OCI-LY1 (cell line): Measurements from ENCODE around the gene CDH23.

Experiments used
- H2AFZ ChIP-seq: fragments of 200-600 bp; sonication (generic), shearing (Covaris generic); 2 replicates; pipeline ENCODE4 v1.6.0; 2014; ENCODE audit warnings: antibody characterized with exemption, mild to moderate bottlenecking, low read length
- H3F3A ChIP-seq: fragments of 200-600 bp; sonication (generic), shearing (Covaris generic); 2 replicates; pipeline ENCODE4 v1.6.0; 2014; ENCODE audit warnings: mild to moderate bottlenecking, antibody characterized with exemption, low read length, moderate library complexity; ENCODE audit not compliant: insufficient read depth
- H3K27ac ChIP-seq: fragments of 200-600 bp; sonication (generic); 2 replicates; pipeline ENCODE4 v1.5.1; 2014; ENCODE audit warnings: low read length, mixed run types, mild to moderate bottlenecking, low read depth; ENCODE audit not compliant: poor library complexity, severe bottlenecking
- H3K27me3 ChIP-seq: fragments of 200-600 bp; sonication (generic); 2 replicates; pipeline ENCODE4 v1.6.0; 2014; ENCODE audit warnings: antibody characterized with exemption, mild to moderate bottlenecking, low read length, moderate library complexity; ENCODE audit not compliant: insufficient read depth
- H3K36me3 ChIP-seq: fragments of 200-600 bp; sonication (generic); 2 replicates; pipeline ENCODE4 v1.6.1; 2014; ENCODE audit warnings: mild to moderate bottlenecking, antibody characterized with exemption, low read length, moderate library complexity, mixed read lengths; ENCODE audit not compliant: insufficient read depth
- H3K4me1 ChIP-seq: fragments of 200-600 bp; sonication (generic); 2 replicates; pipeline ENCODE4 v1.5.1; 2014; ENCODE audit warnings: mild to moderate bottlenecking, low read length, moderate library complexity; ENCODE audit not compliant: insufficient read depth, severe bottlenecking
- H3K4me2 ChIP-seq: fragments of 200-600 bp; sonication (generic), shearing (Covaris generic); 2 replicates; pipeline ENCODE4 v1.6.1; 2014; ENCODE audit warnings: low read length
- H3K4me3 ChIP-seq: fragments of 200-600 bp; sonication (generic); 2 replicates; pipeline ENCODE4 v1.5.1; 2014; ENCODE audit warnings: low read length, low read depth, mild to moderate bottlenecking, mixed read lengths; ENCODE audit not compliant: poor library complexity, severe bottlenecking
- H3K79me2 ChIP-seq: fragments of 200-600 bp; shearing (Covaris generic); 2 replicates; pipeline ENCODE4 v1.6.1; 2016; ENCODE audit warnings: mixed run types, low read length, mixed read lengths; ENCODE audit not compliant: insufficient read depth
- H3K9ac ChIP-seq: fragments of 200-600 bp; sonication (generic), shearing (Covaris generic); 2 replicates; pipeline ENCODE4 v1.6.1; 2014; ENCODE audit warnings: mild to moderate bottlenecking, low read length, mixed read lengths
- H3K9me2 ChIP-seq: fragments of 200-600 bp; sonication (generic), shearing (Covaris generic); 2 replicates; pipeline ENCODE4 v1.6.1; 2014; ENCODE audit warnings: low read depth, mild to moderate bottlenecking, low read length, mixed read lengths
- H3K9me3 ChIP-seq: fragments of 200-600 bp; shearing (Covaris generic); 2 replicates; pipeline ENCODE4 v1.6.1; 2014; ENCODE audit warnings: low read length, mixed read lengths
- H4K20me1 ChIP-seq: fragments of 200-600 bp; sonication (generic), shearing (Covaris generic); 2 replicates; pipeline ENCODE4 v1.6.0; 2016; ENCODE audit warnings: mild to moderate bottlenecking, low read length; ENCODE audit not compliant: insufficient read depth
- CTCF ChIP-seq: fragments of 200-600 bp; sonication (generic), shearing (Covaris generic); IDR thresholded peaks from 2 replicates; pipeline ENCODE4 v1.5.1; 2017; ENCODE audit warnings: mild to moderate bottlenecking, antibody characterized with exemption, low read length, moderate library complexity, mixed read lengths
- EZH2 ChIP-seq: fragments of 200-600 bp; sonication (generic), shearing (Covaris generic); IDR thresholded peaks from 2 replicates; pipeline ENCODE4 v1.8.0; 2017; ENCODE audit warnings: borderline replicate concordance, mixed run types, mild to moderate bottlenecking, antibody characterized with exemption, low read length, moderate library complexity, mixed read lengths

The CDH23 gene

GRCh38 chr10:71521504-71522441 is 125.1 kb downstream of the CDH23 start:
- Histone ChIP-seq H3K4me2 (no peak overlapping the region), H4K20me1 (no peaks in the 10 kb centered on the region), H3K27me3 (no peaks in the 10 kb centered on the region), H3K9ac (no peak overlapping the region), H3K9me3 (no peaks in the 10 kb centered on the region), H3K27ac (no peak overlapping the region), H3K79me2 (no peaks in the 10 kb centered on the region), H3F3A (no peaks in the 10 kb centered on the region), H3K36me3 (no peaks in the 10 kb centered on the region), H3K9me2 (no peaks in the 10 kb centered on the region), H3K4me3 (no peak overlapping the region), H3K4me1 (no peaks in the 10 kb centered on the region), H2AFZ (no peak overlapping the region)
- TF ChIP-seq CTCF = no peak
- TF ChIP-seq EZH2 = no peak

GRCh38 chr10:71522442-71523144 is 125.9 kb downstream of the CDH23 start:
- no peaks in the 10 kb centered on the region for H3K27me3 ChIP-seq
- H3K4me3 ChIP-seq = no peak overlapping the region
- H3K79me2 ChIP-seq = no peaks in the 10 kb centered on the region
- TF ChIP-seq CTCF (no peak; the same call in 1 of the 2 replicates), EZH2 (no peak)
- no peaks in the 10 kb centered on the region for H3K9me2 ChIP-seq
- H3K27ac ChIP-seq = no peak overlapping the region
- no peak overlapping the region for H3K9ac ChIP-seq
- no peak overlapping the region for H2AFZ ChIP-seq
- H3K4me1 ChIP-seq = no peaks in the 10 kb centered on the region
- no peaks in the 10 kb centered on the region for H3F3A ChIP-seq
- H4K20me1 ChIP-seq = no peaks in the 10 kb centered on the region
- H3K36me3 ChIP-seq = no peaks in the 10 kb centered on the region
- no peak overlapping the region for H3K4me2 ChIP-seq
- no peaks in the 10 kb centered on the region for H3K9me3 ChIP-seq

GRCh38 chr10:71523756-71524155 is 127.0 kb downstream of the CDH23 start:
- H4K20me1 ChIP-seq = no peaks in the 10 kb centered on the region
- H3K9ac ChIP-seq = no peak overlapping the region
- no peak overlapping the region for H2AFZ ChIP-seq
- H3K4me3 ChIP-seq = no peak overlapping the region
- no peaks in the 10 kb centered on the region for H3F3A ChIP-seq
- H3K9me2 ChIP-seq = no peaks in the 10 kb centered on the region
- TF ChIP-seq EZH2 (no peak), CTCF (no peak)
- no peaks in the 10 kb centered on the region for H3K4me1 ChIP-seq
- no peaks in the 10 kb centered on the region for H3K9me3 ChIP-seq
- no peaks in the 10 kb centered on the region for H3K79me2 ChIP-seq
- H3K27ac ChIP-seq = no peak overlapping the region
- no peaks in the 10 kb centered on the region for H3K36me3 ChIP-seq
- no peaks in the 10 kb centered on the region for H3K27me3 ChIP-seq
- no peak overlapping the region for H3K4me2 ChIP-seq
